Lower leg skin (tissue), 3 donors: ENCODE measurements around the gene FBRSL1.

Experiments used
- CTCF ChIP-seq, 3 donors: fragments of 450-650 bp; IDR thresholded peaks; one replicate each; pipeline ENCODE4 v1.5.1; 2016; ENCODE audit warnings: antibody characterized with exemption in 3 of 3, mild to moderate bottlenecking in 3 of 3, moderate library complexity in 2 of 3
- POLR2A ChIP-seq, 2 donors: fragments of 450-650 bp; IDR thresholded peaks; one replicate each; pipeline ENCODE4 v1.6.1; 2016 to 2017; ENCODE audit warnings: antibody characterized with exemption in 2 of 2, mild to moderate bottlenecking in 1 of 2, moderate library complexity in 1 of 2

- TF ChIP-seq CTCF (IDR thresholded peaks at IDR 0.05), result no peak
- TF ChIP-seq POLR2A (IDR thresholded peaks at IDR 0.05), result no peak
These were observed 35.3 kb downstream of the FBRSL1 start for GRCh38 chr12:132525011-132525832.
